Esophagus squamous epithelium (tissue), 5 donors: Measurements from ENCODE around the gene HLF. TPM values are rescaled to one million over a fixed set of nuclear protein-coding genes. Genes with fewer than 3 reads are reported as not detected.

Experiments
- DNase-seq: peaks from one replicate; lab custom pipeline; 2025; lab: John Stamatoyannopoulos, UW
- H3K27ac ChIP-seq, 4 donors: fragments of 200-600 bp; sonication (generic); one replicate each; pipeline ENCODE4 v1.5.1; 2016 to 2019; ENCODE audit warnings: mild to moderate bottlenecking in 1 of 4
- H3K27me3 ChIP-seq, 4 donors: fragments of 200-600 bp; sonication (generic); 1 replicate in 3 of 4; 2 replicates in 1 of 4; pipeline versions ENCODE4 v1.5.1 to v1.6.0; 2017 to 2021; ENCODE audit warnings: antibody characterized with exemption in 1 of 4
- H3K36me3 ChIP-seq, 3 donors: fragments of 200-600 bp; sonication (generic); one replicate each; pipeline ENCODE4 v1.5.1; 2016 to 2019
- H3K4me1 ChIP-seq, 3 donors: fragments of 200-600 bp; sonication (generic); one replicate each; pipeline ENCODE4 v1.5.1; 2017 to 2019
- H3K4me3 ChIP-seq, 4 donors: fragments of 200-600 bp; sonication (generic); 1 replicate in 3 of 4; 2 replicates in 1 of 4; pipeline ENCODE4 v1.5.1; 2016 to 2019; ENCODE audit warnings: mild to moderate bottlenecking in 2 of 4, moderate library complexity in 1 of 4
- H3K9me3 ChIP-seq, 3 donors: fragments of 200-600 bp; sonication (generic); one replicate each; pipeline ENCODE4 v1.5.1; 2016 to 2019
- POLR2A ChIP-seq, 4 donors: fragments of 450-650 bp; IDR thresholded peaks; one replicate each; pipeline ENCODE4 v1.6.1; 2017; ENCODE audit warnings: antibody characterized with exemption in 4 of 4, mild to moderate bottlenecking in 4 of 4, moderate library complexity in 3 of 4
- WGBS, 2 donors: methylation state at CpG; one replicate each; pipeline ENCODE4 v1.1.5; 2018; 5-methylcytosine and 5-hydroxymethylcytosine counted together
- intact Hi-C: fragments of 100-400 bp; cut with DNase I; formaldehyde crosslinking; loops from one replicate; pipeline ENCODE4 v1.15.0; 2022
- total RNA-seq, 4 donors: library from RNA; depleted of rRNA; stranded (reverse); fragments of >200 nt; gene quantifications; one replicate each; pipeline ENCODE4 v1.1.0, GENCODE V29; 2016
- TF ChIP-seq, protein P1 (sequence below), 6 experiments: fragments of 450-650 bp in 4 of 6; fragments of 200-600 bp in 2 of 6; sonication (generic) in 2 of 6; IDR thresholded peaks; one replicate each; pipeline ENCODE4 v1.5.1; 2016 to 2019; ENCODE audit warnings: antibody characterized with exemption in 6 of 6, mild to moderate bottlenecking in 4 of 6, moderate library complexity in 4 of 6
- donor health status: DM: yes; HTN: yes; CAD: no.

HLF gene
- total RNA-seq, 4 donors from 2014 or later = 7.7 to 55.1 (median 22.8) TPM

DNA sequence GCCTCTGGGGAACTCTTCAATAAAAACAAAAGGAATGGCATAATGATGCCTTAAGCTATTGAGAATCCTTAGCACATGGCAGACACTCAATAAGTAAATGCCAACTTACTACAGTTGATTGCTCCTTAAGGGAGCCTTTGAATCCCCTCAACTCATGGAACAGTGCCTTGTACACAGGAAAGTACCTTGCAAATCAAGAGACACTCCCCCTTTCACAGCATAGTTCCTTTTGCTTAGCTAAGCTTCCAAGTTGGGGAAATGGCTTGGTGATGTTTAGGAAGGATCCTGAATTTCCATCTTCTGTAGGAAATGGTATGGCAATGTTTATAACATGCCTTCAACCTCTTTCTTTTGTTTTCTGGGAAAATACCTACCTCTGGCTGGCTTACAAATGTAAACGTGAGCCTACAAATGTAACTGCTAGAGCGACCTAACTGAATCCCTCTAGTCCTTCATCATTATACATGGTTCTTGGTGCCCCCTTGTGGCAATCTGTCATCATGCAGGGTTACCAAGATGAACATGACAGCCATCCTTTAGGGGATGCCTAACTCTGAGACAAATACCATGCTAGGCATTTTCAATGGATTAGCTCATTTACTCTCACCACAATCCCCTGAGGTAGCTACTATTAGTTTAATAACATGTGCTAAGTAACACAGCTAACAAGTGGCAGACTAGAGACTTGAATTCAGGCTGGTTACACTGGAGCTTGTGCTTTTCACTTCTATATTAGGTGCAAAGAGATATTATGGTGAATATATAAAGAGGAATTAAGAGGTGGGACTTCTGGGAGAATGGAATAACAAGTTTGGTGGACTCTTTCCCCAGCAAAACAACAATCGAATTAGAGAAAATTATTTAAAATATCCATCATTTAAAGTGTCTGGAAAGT, 91.9 kb downstream of the HLF start:
- no peaks in the 10 kb centered on the region for H3K4me1 ChIP-seq
- peaks cover 0 to 3% (median 0%) of the 10 kb centered on the region in 3 donors for H3K9me3 ChIP-seq
- TF ChIP-seq, protein P1, sequence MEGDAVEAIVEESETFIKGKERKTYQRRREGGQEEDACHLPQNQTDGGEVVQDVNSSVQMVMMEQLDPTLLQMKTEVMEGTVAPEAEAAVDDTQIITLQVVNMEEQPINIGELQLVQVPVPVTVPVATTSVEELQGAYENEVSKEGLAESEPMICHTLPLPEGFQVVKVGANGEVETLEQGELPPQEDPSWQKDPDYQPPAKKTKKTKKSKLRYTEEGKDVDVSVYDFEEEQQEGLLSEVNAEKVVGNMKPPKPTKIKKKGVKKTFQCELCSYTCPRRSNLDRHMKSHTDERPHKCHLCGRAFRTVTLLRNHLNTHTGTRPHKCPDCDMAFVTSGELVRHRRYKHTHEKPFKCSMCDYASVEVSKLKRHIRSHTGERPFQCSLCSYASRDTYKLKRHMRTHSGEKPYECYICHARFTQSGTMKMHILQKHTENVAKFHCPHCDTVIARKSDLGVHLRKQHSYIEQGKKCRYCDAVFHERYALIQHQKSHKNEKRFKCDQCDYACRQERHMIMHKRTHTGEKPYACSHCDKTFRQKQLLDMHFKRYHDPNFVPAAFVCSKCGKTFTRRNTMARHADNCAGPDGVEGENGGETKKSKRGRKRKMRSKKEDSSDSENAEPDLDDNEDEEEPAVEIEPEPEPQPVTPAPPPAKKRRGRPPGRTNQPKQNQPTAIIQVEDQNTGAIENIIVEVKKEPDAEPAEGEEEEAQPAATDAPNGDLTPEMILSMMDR (IDR thresholded peaks at IDR 0.05) = peak; percentile 70 to 81 (median 75)
- no peak for TF ChIP-seq POLR2A (IDR thresholded peaks at IDR 0.05)
- no peaks in the 10 kb centered on the region for H3K36me3 ChIP-seq
- intact Hi-C loops = loop anchor here (5.0 to 10.0 kb wide), 3 partner anchors 158 to 364 kb away; partner anchors contain the start of gene SMIM36
- no peaks in the 10 kb centered on the region for H3K27me3 ChIP-seq
- H3K4me3 ChIP-seq = no peak overlapping the region
- 24 to 35% methylated on average over 3 of the region's 3 CpGs for WGBS, 2 donors
- no peak overlapping the region for H3K27ac ChIP-seq
- no peak for DNase-seq

DNA sequence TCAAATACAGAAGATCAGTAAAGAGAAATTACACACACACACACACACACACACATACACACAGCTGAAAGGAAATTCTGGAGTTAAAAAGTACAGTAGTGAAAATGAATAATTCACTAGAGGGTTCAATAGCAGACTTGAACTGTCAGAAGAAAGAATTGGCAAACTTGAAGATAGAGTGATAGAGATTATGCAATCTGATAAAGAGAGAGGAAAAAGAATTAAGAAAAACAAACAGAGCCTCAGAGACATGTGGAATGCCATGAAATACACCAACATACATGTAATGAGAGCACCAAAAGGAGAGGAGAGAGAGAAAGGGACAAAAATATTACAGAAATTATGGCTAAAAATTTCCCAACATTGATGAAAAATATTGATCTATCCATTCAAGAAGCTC, 96.2 kb downstream of the HLF start:
- Histone ChIP-seq H3K4me1 (no peaks in the 10 kb centered on the region), H3K27ac (no peak overlapping the region), H3K4me3 (no peak overlapping the region), H3K9me3 (peaks cover 0 to 3% (median 0%) of the 10 kb centered on the region in 3 donors), H3K36me3 (no peaks in the 10 kb centered on the region), H3K27me3 (no peaks in the 10 kb centered on the region)
- TF ChIP-seq, protein P1 (IDR thresholded peaks at IDR 0.05) = no peak
- no peak for TF ChIP-seq POLR2A (IDR thresholded peaks at IDR 0.05)
- no peak for DNase-seq
- intact Hi-C loops = no loop called here

DNA sequence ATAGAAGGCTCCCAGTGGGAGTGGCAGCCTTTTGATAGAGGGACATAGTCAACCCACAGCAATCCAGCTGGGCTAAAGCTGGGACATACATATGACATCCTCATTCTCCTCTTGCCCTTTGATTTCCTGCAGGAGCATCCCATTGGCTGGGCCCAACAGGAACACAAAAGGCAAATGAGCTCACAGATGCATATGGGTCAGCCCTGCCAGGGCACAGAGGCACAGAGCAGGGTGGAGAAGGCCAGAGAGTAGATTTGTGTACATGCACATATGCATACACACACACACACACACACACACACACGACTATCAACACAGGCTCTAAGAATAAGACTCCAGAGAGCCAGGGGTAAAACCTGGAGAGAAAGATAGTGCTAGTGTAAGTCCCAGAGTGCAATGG, 98.3 kb downstream of the HLF start:
- Histone ChIP-seq H3K9me3 (peaks cover 0 to 3% (median 0%) of the 10 kb centered on the region in 3 donors), H3K4me1 (no peaks in the 10 kb centered on the region), H3K36me3 (no peaks in the 10 kb centered on the region), H3K27me3 (no peaks in the 10 kb centered on the region), H3K27ac (no peak overlapping the region), H3K4me3 (no peak overlapping the region)
- intact Hi-C loops = no loop called here
- WGBS, 2 donors = 75 to 100% methylated on average over 1 of the region's 1 CpG
- TF ChIP-seq, protein P1 (IDR thresholded peaks at IDR 0.05) = no peak
- TF ChIP-seq POLR2A (IDR thresholded peaks at IDR 0.05) = no peak
- no peak for DNase-seq

DNA sequence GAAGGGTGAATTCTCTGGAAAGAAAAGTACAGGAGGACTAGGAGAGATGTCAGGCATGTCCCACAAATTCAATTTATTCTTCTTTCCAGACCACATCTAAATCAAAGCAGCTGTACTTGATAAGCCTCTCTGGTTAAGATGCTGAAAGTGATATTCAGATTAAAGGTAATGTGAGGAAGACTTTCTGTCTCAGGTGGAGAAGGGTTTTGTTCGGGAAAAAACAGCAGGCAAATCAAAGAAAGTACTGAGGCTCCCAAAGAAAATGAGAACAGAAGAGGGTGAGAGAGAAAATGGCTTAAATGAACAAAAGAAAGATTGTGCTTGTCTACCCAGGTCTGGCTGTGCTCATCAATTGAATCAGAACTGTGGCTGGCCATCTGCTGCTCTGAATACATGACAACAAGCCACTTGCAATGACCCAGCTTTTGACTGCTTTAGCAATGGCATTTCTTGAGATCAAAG, 101.3 kb downstream of the HLF start:
- Histone ChIP-seq H3K27me3 (no peaks in the 10 kb centered on the region), H3K4me3 (no peak overlapping the region), H3K9me3 (peaks cover 0 to 2% (median 0%) of the 10 kb centered on the region in 3 donors), H3K36me3 (no peaks in the 10 kb centered on the region), H3K4me1 (no peaks in the 10 kb centered on the region), H3K27ac (no peak overlapping the region)
- TF ChIP-seq, protein P1 (IDR thresholded peaks at IDR 0.05) = no peak
- no peak for TF ChIP-seq POLR2A (IDR thresholded peaks at IDR 0.05)
- no peak for DNase-seq
- intact Hi-C loops = no loop called here
- WGBS, 2 donors = 78 to 85% methylated on average over 1 of the region's 1 CpG

DNA sequence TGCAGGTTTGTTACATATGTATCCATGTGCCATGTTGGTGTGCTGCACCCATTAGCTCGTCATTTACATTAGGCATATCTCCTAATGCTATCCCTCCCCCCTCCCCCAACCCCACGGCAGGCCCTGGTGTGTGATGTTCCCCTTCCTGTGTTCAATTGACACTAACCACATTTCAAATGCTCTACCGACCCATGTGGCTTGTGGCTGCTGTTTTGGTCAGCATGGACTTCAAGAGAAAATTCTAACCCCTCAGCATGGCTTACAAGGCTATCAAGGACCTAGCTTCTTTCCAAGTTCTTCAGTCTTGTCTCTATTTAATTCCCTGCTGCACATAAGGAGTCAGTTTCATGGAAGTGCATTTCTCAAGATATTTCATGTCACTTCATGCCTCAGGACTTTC, 103.9 kb downstream of the HLF start:
- H3K4me1 ChIP-seq = no peaks in the 10 kb centered on the region
- no peak overlapping the region for H3K27ac ChIP-seq
- WGBS, 2 donors = 60 to 67% methylated on average over 1 to 3 of the region's 3 CpGs
- H3K4me3 ChIP-seq = no peak overlapping the region
- no peak for DNase-seq
- H3K36me3 ChIP-seq = no peaks in the 10 kb centered on the region
- H3K27me3 ChIP-seq = no peaks in the 10 kb centered on the region
- TF ChIP-seq POLR2A (IDR thresholded peaks at IDR 0.05) = no peak
- TF ChIP-seq, protein P1 (IDR thresholded peaks at IDR 0.05) = no peak
- peaks cover 0 to 9% (median 0%) of the 10 kb centered on the region in 3 donors for H3K9me3 ChIP-seq
- intact Hi-C loops = no loop called here
